GM18909 (cell line): ENCODE measurements around the gene MTMR8.
A peak's percentile ranks its signal among the peaks of the same experiment; 100 is the strongest.
"Not testable (repeated sequence)": the region's sequence is repeated elsewhere in the genome, so short reads cannot be mapped to it uniquely, and the experiment has no call there.

ENCODE experiments used
- ATAC-seq: cut with Tn5 transposase; IDR thresholded peaks from one replicate; pipeline ENCODE4 v1.9.1; 2021; ENCODE audit warnings: mild to moderate bottlenecking; ENCODE audit not compliant: unreplicated experiment, poor library complexity

The MTMR8 gene

GRCh38 chrX:64394874-64395567, at the start of gene MTMR8:
TSS of gene MTMR8 (minus strand) at chrX:64395452. CDS start at chrX:64395363, 89 bp downstream.
- ATAC-seq = peak; percentile 96

- ATAC-seq = no peak
Observed at GRCh38 chrX:64439551-64439950, 44.3 kb upstream of the MTMR8 start.

- no peak for ATAC-seq
Observed at GRCh38 chrX:64437665-64438064, 42.4 kb upstream of the MTMR8 start.

GRCh38 chrX:64437218-64437617, 42.0 kb upstream of the MTMR8 start:
- ATAC-seq = no peak

GRCh38 chrX:64428371-64428770, 33.1 kb upstream of the MTMR8 start:
- no peak for ATAC-seq

- peak; percentile 94 for ATAC-seq
Observed at GRCh38 chrX:64427787-64428186, 32.5 kb upstream of the MTMR8 start.

GRCh38 chrX:64427281-64427680, 32.0 kb upstream of the MTMR8 start:
- peak; percentile 74 for ATAC-seq

GRCh38 chrX:64409730-64410129, 14.5 kb upstream of the MTMR8 start:
- not testable (repeated sequence) for ATAC-seq

- no peak for ATAC-seq
Observed at GRCh38 chrX:64398088-64398487, 2.8 kb upstream of the MTMR8 start.

GRCh38 chrX:64395568-64395929, 297 bp upstream of the MTMR8 start:
- ATAC-seq = peak; percentile 29

GRCh38 chrX:64394059-64394873, 986 bp downstream of the MTMR8 start:
- ATAC-seq = peak; percentile 24

- no peak for ATAC-seq
Observed at GRCh38 chrX:64389489-64389888, 5.8 kb downstream of the MTMR8 start.

- ATAC-seq = not testable (repeated sequence)
Observed at GRCh38 chrX:64380789-64381188, 14.5 kb downstream of the MTMR8 start.

GRCh38 chrX:64379924-64380323, 15.3 kb downstream of the MTMR8 start:
- ATAC-seq = no peak

- no peak for ATAC-seq
Observed at GRCh38 chrX:64377753-64378152, 17.5 kb downstream of the MTMR8 start.

- ATAC-seq = no peak
Observed at GRCh38 chrX:64352081-64352480, 43.2 kb downstream of the MTMR8 start.

- no peak for ATAC-seq
Observed at GRCh38 chrX:64350521-64350920, 44.7 kb downstream of the MTMR8 start.

- no peak for ATAC-seq
Observed at GRCh38 chrX:64350047-64350446, 45.2 kb downstream of the MTMR8 start.

- ATAC-seq = no peak
Observed at GRCh38 chrX:64342811-64343210, 52.4 kb downstream of the MTMR8 start.

- no peak for ATAC-seq
Observed at GRCh38 chrX:64338296-64338695, 57.0 kb downstream of the MTMR8 start.

- no peak for ATAC-seq
Observed at GRCh38 chrX:64334467-64334866, 60.8 kb downstream of the MTMR8 start.

- no peak for ATAC-seq
Observed at GRCh38 chrX:64330284-64330683, 65.0 kb downstream of the MTMR8 start.
